GM23338 (cell line): ENCODE measurements around the gene LDHB. TPM values are rescaled to one million over a fixed set of nuclear protein-coding genes. Genes with fewer than 3 reads are reported as not detected.

Experiments
- ATAC-seq: fragments of 200-7000 bp; cut with Tn5 transposase; 3 replicates; pipeline ENCODE4 v1.9.1; 2020
- DNase-seq: peaks from one replicate; pipeline ENCODE4 v3.0.0-alpha.2; 2015; ENCODE audit warnings: low spot score
- H2AFZ ChIP-seq: fragments of 200-600 bp; sonication (generic); 2 replicates; pipeline ENCODE4 v1.8.0; 2016; ENCODE audit warnings: antibody characterized with exemption, mild to moderate bottlenecking, moderate library complexity
- H3F3A ChIP-seq: fragments of 200-600 bp; sonication (generic); replicated peaks from 2 replicates; pipeline ENCODE4 v1.8.0; 2017; ENCODE audit warnings: antibody characterized with exemption, mixed run types, low read depth
- H3K27ac ChIP-seq: fragments of 200-600 bp; sonication (generic); 2 replicates; pipeline ENCODE4 v1.6.1; 2016; ENCODE audit warnings: low read depth
- H3K27me3 ChIP-seq: fragments of 200-600 bp; sonication (generic); 2 replicates; pipeline ENCODE4 v1.8.0; 2016; ENCODE audit warnings: mild to moderate bottlenecking, mixed run types, moderate library complexity; ENCODE audit not compliant: insufficient read depth
- H3K36me3 ChIP-seq: fragments of 200-600 bp; sonication (generic); 2 replicates; pipeline ENCODE4 v1.8.0; 2016; ENCODE audit warnings: mild to moderate bottlenecking; ENCODE audit not compliant: insufficient read depth
- H3K4me1 ChIP-seq: fragments of 200-600 bp; sonication (generic); 2 replicates; pipeline ENCODE4 v1.8.0; 2016; ENCODE audit warnings: mild to moderate bottlenecking, moderate library complexity; ENCODE audit not compliant: insufficient read depth
- H3K4me2 ChIP-seq: fragments of 200-600 bp; sonication (generic); 2 replicates; pipeline ENCODE4 v1.7.1; 2017; ENCODE audit warnings: mixed run types
- H3K4me3 ChIP-seq: fragments of 200-600 bp; sonication (generic); 2 replicates; pipeline ENCODE4 v1.6.1; 2016; ENCODE audit warnings: mixed run types
- H3K79me2 ChIP-seq: fragments of 200-600 bp; sonication (generic); replicated peaks from 2 replicates; pipeline ENCODE4 v1.8.0; 2017; ENCODE audit warnings: mild to moderate bottlenecking; ENCODE audit not compliant: insufficient read depth
- H3K9me2 ChIP-seq: fragments of 200-600 bp; sonication (generic); 2 replicates; pipeline ENCODE4 v1.8.0; 2017; ENCODE audit not compliant: insufficient read depth
- H4K20me1 ChIP-seq: fragments of 200-600 bp; sonication (generic); replicated peaks from 2 replicates; pipeline ENCODE4 v1.8.0; 2017; ENCODE audit warnings: mild to moderate bottlenecking; ENCODE audit not compliant: insufficient read depth
- H3K27ac Mint-ChIP-seq: 2 replicates; pipeline ENCODE4 v1.8.0; 2020; ENCODE audit warnings: inconsistent platforms, mild to moderate bottlenecking, moderate library complexity, mixed read lengths
- H3K27me3 Mint-ChIP-seq: 3 replicates; pipeline ENCODE4 v1.8.0; 2022; ENCODE audit warnings: low read depth, mild to moderate bottlenecking, moderate library complexity, mixed read lengths, inconsistent platforms; ENCODE audit not compliant: insufficient read depth, poor library complexity
- H3K36me3 Mint-ChIP-seq: 3 replicates; pipeline ENCODE4 v1.8.0; 2021; ENCODE audit warnings: low read depth, mild to moderate bottlenecking, inconsistent platforms, moderate library complexity, mixed read lengths
- H3K4me1 Mint-ChIP-seq: 3 replicates; pipeline ENCODE4 v1.8.0; 2020; ENCODE audit warnings: mild to moderate bottlenecking, inconsistent platforms, mixed read lengths
- H3K4me3 Mint-ChIP-seq: 3 replicates; pipeline ENCODE4 v1.8.0; 2021; ENCODE audit warnings: moderate library complexity, mild to moderate bottlenecking, inconsistent platforms, mixed read lengths
- H3K9me3 Mint-ChIP-seq: 3 replicates; pipeline ENCODE4 v1.8.0; 2020; ENCODE audit warnings: moderate library complexity, mild to moderate bottlenecking, inconsistent platforms, mixed read lengths
- CREB1 ChIP-seq: fragments of 250-450 bp; sonication (Bioruptor Pico); IDR thresholded peaks from 2 replicates; pipeline ENCODE4 v1.5.0; 2020; ENCODE audit warnings: low read depth, mild to moderate bottlenecking, moderate library complexity
- ETS1 ChIP-seq: IDR thresholded peaks from 2 replicates; pipeline ENCODE4 v1.6.1; 2016; ENCODE audit warnings: antibody characterized with exemption
- POLR2AphosphoS5 ChIP-seq: IDR thresholded peaks from 2 replicates; pipeline ENCODE4 v1.6.1; 2016; ENCODE audit warnings: antibody characterized with exemption, low read depth
- ZNF114 ChIP-seq: fragments of 250-450 bp; sonication (Bioruptor Pico); IDR thresholded peaks from 2 replicates; pipeline ENCODE4 v1.5.0; 2020; ENCODE audit warnings: mild to moderate bottlenecking, moderate library complexity
- polyA plus RNA-seq: library from polyadenylated mRNA; unstranded; fragments of >200 nt; fragmentation: Nextera tagmentation; extraction: Ambion mirVana; gene quantifications from 2 replicates; pipeline ENCODE4 v1.2.1, GENCODE V29; 2016
- total RNA-seq: library from RNA; depleted of rRNA; stranded (reverse); fragments of >200 nt; shearing (Covaris generic); gene quantifications from 2 replicates; pipeline ENCODE4 v1.2.3, GENCODE V29; 2014
- TF ChIP-seq, protein P1 (sequence below): fragments of 250-450 bp; sonication (Bioruptor Pico); IDR thresholded peaks from 2 replicates; pipeline ENCODE4 v1.5.0; 2020; ENCODE audit warnings: mild to moderate bottlenecking, moderate library complexity

The LDHB gene
- total and polyA plus RNA-seq, 2 experiments from 2014 or later, result 1,537 to 1,990 TPM

DNA sequence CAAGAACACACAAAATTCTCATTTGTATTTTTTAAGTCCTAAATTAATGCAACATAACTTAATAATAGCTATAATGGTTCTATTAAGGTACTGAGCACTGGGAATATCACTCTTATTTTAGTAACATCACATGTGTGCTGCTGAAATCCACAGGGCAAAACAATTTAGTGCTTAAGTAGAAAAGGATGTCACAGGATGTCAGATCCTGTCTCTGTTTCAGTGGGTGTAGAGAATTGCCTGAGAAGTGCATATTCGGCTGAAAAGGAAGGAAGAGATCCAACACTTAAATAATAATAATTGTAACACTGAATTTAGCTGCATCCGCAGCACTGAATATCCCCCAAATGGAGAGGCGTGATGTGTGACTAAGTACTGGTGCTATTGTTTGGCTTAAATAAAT, 8.6 kb downstream of the LDHB start:
- TF ChIP-seq, protein P1, sequence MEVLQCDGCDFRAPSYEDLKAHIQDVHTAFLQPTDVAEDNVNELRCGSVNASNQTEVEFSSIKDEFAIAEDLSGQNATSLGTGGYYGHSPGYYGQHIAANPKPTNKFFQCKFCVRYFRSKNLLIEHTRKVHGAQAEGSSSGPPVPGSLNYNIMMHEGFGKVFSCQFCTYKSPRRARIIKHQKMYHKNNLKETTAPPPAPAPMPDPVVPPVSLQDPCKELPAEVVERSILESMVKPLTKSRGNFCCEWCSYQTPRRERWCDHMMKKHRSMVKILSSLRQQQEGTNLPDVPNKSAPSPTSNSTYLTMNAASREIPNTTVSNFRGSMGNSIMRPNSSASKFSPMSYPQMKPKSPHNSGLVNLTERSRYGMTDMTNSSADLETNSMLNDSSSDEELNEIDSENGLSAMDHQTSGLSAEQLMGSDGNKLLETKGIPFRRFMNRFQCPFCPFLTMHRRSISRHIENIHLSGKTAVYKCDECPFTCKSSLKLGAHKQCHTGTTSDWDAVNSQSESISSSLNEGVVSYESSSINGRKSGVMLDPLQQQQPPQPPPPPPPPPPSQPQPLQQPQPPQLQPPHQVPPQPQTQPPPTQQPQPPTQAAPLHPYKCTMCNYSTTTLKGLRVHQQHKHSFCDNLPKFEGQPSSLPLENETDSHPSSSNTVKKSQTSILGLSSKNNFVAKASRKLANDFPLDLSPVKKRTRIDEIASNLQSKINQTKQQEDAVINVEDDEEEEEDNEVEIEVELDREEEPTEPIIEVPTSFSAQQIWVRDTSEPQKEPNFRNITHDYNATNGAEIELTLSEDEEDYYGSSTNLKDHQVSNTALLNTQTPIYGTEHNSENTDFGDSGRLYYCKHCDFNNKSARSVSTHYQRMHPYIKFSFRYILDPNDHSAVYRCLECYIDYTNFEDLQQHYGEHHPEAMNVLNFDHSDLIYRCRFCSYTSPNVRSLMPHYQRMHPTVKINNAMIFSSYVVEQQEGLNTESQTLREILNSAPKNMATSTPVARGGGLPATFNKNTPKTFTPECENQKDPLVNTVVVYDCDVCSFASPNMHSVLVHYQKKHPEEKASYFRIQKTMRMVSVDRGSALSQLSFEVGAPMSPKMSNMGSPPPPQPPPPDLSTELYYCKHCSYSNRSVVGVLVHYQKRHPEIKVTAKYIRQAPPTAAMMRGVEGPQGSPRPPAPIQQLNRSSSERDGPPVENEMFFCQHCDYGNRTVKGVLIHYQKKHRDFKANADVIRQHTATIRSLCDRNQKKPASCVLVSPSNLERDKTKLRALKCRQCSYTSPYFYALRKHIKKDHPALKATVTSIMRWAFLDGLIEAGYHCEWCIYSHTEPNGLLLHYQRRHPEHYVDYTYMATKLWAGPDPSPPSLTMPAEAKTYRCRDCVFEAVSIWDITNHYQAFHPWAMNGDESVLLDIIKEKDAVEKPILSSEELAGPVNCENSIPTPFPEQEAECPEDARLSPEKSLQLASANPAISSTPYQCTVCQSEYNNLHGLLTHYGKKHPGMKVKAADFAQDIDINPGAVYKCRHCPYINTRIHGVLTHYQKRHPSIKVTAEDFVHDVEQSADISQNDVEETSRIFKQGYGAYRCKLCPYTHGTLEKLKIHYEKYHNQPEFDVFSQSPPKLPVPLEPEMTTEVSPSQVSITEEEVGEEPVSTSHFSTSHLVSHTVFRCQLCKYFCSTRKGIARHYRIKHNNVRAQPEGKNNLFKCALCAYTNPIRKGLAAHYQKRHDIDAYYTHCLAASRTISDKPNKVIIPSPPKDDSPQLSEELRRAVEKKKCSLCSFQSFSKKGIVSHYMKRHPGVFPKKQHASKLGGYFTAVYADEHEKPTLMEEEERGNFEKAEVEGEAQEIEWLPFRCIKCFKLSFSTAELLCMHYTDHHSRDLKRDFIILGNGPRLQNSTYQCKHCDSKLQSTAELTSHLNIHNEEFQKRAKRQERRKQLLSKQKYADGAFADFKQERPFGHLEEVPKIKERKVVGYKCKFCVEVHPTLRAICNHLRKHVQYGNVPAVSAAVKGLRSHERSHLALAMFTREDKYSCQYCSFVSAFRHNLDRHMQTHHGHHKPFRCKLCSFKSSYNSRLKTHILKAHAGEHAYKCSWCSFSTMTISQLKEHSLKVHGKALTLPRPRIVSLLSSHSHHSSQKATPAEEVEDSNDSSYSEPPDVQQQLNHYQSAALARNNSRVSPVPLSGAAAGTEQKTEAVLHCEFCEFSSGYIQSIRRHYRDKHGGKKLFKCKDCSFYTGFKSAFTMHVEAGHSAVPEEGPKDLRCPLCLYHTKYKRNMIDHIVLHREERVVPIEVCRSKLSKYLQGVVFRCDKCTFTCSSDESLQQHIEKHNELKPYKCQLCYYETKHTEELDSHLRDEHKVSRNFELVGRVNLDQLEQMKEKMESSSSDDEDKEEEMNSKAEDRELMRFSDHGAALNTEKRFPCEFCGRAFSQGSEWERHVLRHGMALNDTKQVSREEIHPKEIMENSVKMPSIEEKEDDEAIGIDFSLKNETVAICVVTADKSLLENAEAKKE (CRISPR knock-in tag), result no peak
- TF ChIP-seq ETS1 (no peak), CREB1 (CRISPR knock-in tag) (no peak), ZNF114 (CRISPR knock-in tag) (no peak), POLR2AphosphoS5 (peak; percentile 10; the same call in 1 of the 2 replicates)
- peaks cover 2% of the 10 kb centered on the region for H3K27me3 Mint-ChIP-seq
- H3K27ac ChIP-seq, result no peak overlapping the region
- H3F3A ChIP-seq, result no peaks in the 10 kb centered on the region
- H3K4me2 ChIP-seq, result no peak overlapping the region
- no peak for ATAC-seq
- peaks cover 46% of the 10 kb centered on the region for H3K4me1 ChIP-seq
- H3K36me3 Mint-ChIP-seq, result peaks cover 99% of the 10 kb centered on the region
- H3K27ac Mint-ChIP-seq, result no peak overlapping the region
- H3K79me2 ChIP-seq, result peaks cover 94% of the 10 kb centered on the region
- no peak overlapping the region for H2AFZ ChIP-seq
- H3K4me3 ChIP-seq, result no peak overlapping the region; the same call in 1 of the 2 replicates
- H3K9me3 Mint-ChIP-seq, result no peaks in the 10 kb centered on the region
- H3K4me1 Mint-ChIP-seq, result peaks cover 76% of the 10 kb centered on the region
- no peaks in the 10 kb centered on the region for H3K9me2 ChIP-seq
- H3K27me3 ChIP-seq, result no peaks in the 10 kb centered on the region
- DNase-seq, result no peak
- peak overlapping the region; percentile 16; the same call in 1 of the 3 replicates for H3K4me3 Mint-ChIP-seq
- H3K36me3 ChIP-seq, result peaks cover 86% of the 10 kb centered on the region
- H4K20me1 ChIP-seq, result peaks cover 68% of the 10 kb centered on the region
